DOHH2 (cell line): Measurements from ENCODE around the gene UGT8.

Experiments used
- H3F3A ChIP-seq: fragments of 200-600 bp; sonication (generic), shearing (Covaris generic); 2 replicates; pipeline ENCODE4 v1.6.0; 2016; ENCODE audit warnings: antibody characterized with exemption, mild to moderate bottlenecking; ENCODE audit not compliant: control insufficient read depth, insufficient read depth
- H3K27ac ChIP-seq: fragments of 200-600 bp; sonication (generic); 2 replicates; pipeline ENCODE4 v1.5.1; 2014; ENCODE audit warnings: low read depth, mild to moderate bottlenecking, low read length, moderate library complexity
- H3K27me3 ChIP-seq: fragments of 200-600 bp; sonication (generic); 2 replicates; pipeline ENCODE4 v1.6.1; 2014; ENCODE audit warnings: mild to moderate bottlenecking, low read length, mixed read lengths; ENCODE audit not compliant: control insufficient read depth
- H3K36me3 ChIP-seq: fragments of 200-600 bp; sonication (generic); 2 replicates; pipeline ENCODE4 v1.6.1; 2014; ENCODE audit warnings: mild to moderate bottlenecking, low read length, moderate library complexity, mixed read lengths; ENCODE audit not compliant: control insufficient read depth
- H3K4me1 ChIP-seq: fragments of 200-600 bp; sonication (generic); 2 replicates; pipeline ENCODE4 v1.6.1; 2014; ENCODE audit warnings: mild to moderate bottlenecking, low read length, mixed read lengths; ENCODE audit not compliant: control insufficient read depth
- H3K4me2 ChIP-seq: fragments of 200-600 bp; sonication (generic); 2 replicates; pipeline ENCODE4 v1.6.0; 2014; ENCODE audit warnings: mild to moderate bottlenecking, low read length, moderate library complexity
- H3K4me3 ChIP-seq: fragments of 200-600 bp; sonication (generic); 2 replicates; pipeline ENCODE4 v1.5.1; 2014; ENCODE audit warnings: mild to moderate bottlenecking, low read length, mixed read lengths
- H3K79me2 ChIP-seq: fragments of 200-600 bp; sonication (generic); 2 replicates; pipeline ENCODE4 v1.6.1; 2014; ENCODE audit warnings: mild to moderate bottlenecking, low read length, mixed read lengths; ENCODE audit not compliant: control insufficient read depth
- H3K9me2 ChIP-seq: fragments of 200-600 bp; sonication (generic); replicated peaks from 2 replicates; pipeline ENCODE4 v1.6.1; 2014; ENCODE audit warnings: mild to moderate bottlenecking, low read length, mixed read lengths; ENCODE audit not compliant: control insufficient read depth
- H3K9me3 ChIP-seq: fragments of 200-600 bp; sonication (generic); 2 replicates; pipeline ENCODE4 v1.6.1; 2014; ENCODE audit warnings: antibody characterized with exemption, low read length, mixed read lengths; ENCODE audit not compliant: control insufficient read depth, insufficient read depth
- H4K20me1 ChIP-seq: fragments of 200-600 bp; sonication (generic); 2 replicates; pipeline ENCODE4 v1.6.0; 2014; ENCODE audit warnings: low read depth, mild to moderate bottlenecking, antibody characterized with exemption, low read length, moderate library complexity; ENCODE audit not compliant: control insufficient read depth, insufficient read depth
- EZH2phosphoT487 ChIP-seq: fragments of 200-600 bp; sonication (generic); IDR thresholded peaks from 2 replicates; pipeline ENCODE4 v1.6.1; 2017; ENCODE audit warnings: borderline replicate concordance, mild to moderate bottlenecking, antibody characterized with exemption, low read length, moderate library complexity, mixed read lengths
- TF ChIP-seq, protein P1 (sequence below): fragments of 200-600 bp; sonication (generic); IDR thresholded peaks from one replicate; pipeline ENCODE4 v1.5.1; 2014; ENCODE audit warnings: antibody characterized with exemption, mild to moderate bottlenecking, low read depth, low read length; ENCODE audit not compliant: poor library complexity, severe bottlenecking

UGT8 gene

DNA sequence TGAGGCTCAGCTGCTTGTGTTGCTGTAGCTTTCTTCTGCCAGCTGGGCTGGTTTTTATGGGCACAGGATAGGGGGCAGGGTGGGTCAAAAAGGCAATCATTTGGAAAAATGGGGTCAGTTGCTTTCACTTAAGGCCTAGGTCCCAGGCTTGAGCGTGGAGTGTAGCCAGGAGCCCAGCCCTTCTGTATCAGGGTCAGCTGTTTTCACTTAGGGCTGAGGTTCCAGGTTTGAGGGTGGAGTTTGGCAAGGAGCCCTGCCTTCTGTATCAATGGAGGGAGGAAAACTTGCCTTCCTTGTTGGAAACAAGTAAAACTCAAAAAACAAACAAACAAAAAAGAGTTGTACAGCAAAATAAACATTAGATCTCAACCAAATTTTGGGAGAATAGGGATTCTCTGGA is 37.0 kb upstream of the UGT8 start:
- Histone ChIP-seq H3K9me2 (no peaks in the 10 kb centered on the region), H3K9me3 (peaks cover 12% of the 10 kb centered on the region), H3K4me3 (no peak overlapping the region), H3K79me2 (no peaks in the 10 kb centered on the region), H3K4me2 (no peak overlapping the region), H3K27ac (no peak overlapping the region), H3K27me3 (no peaks in the 10 kb centered on the region), H4K20me1 (no peaks in the 10 kb centered on the region), H3K36me3 (no peaks in the 10 kb centered on the region), H3K4me1 (no peaks in the 10 kb centered on the region), H3F3A (no peaks in the 10 kb centered on the region)
- TF ChIP-seq EZH2phosphoT487 = no peak
- TF ChIP-seq, protein P1, sequence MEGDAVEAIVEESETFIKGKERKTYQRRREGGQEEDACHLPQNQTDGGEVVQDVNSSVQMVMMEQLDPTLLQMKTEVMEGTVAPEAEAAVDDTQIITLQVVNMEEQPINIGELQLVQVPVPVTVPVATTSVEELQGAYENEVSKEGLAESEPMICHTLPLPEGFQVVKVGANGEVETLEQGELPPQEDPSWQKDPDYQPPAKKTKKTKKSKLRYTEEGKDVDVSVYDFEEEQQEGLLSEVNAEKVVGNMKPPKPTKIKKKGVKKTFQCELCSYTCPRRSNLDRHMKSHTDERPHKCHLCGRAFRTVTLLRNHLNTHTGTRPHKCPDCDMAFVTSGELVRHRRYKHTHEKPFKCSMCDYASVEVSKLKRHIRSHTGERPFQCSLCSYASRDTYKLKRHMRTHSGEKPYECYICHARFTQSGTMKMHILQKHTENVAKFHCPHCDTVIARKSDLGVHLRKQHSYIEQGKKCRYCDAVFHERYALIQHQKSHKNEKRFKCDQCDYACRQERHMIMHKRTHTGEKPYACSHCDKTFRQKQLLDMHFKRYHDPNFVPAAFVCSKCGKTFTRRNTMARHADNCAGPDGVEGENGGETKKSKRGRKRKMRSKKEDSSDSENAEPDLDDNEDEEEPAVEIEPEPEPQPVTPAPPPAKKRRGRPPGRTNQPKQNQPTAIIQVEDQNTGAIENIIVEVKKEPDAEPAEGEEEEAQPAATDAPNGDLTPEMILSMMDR = no peak

DNA sequence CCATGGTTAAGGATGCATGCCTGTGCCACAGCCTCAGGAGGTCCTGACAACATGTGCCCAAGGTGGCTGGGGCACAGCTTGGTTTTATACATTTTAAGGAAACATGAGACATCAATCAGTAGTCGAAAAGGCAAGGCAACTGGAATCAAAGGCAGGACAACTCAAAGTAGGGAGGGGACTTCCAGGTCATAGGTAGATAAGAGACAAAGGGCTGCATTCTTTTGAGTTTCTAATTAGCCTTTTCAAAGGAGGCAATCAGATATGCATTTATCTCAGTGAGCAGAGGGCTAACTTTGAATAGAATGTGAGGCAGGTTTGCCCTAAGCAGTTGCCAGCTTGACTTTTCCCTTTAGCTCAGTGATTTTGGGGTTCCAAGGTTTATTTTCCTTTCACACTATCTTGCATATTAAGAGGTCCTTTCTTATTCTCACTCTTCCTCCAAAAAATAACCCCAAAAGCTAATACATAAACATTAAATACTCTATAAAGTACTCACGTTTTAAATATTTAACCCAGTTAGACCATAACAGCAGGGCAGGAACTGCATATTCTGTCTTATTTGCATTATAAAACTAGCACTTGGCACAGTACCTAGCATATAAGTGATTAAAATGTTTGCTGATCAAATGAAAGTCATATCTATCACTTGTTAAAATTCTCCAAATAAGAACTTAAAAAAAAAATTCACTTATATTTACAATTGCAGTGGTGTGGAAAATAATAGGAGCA is 36.3 kb upstream of the UGT8 start:
- Histone ChIP-seq H3K36me3 (no peaks in the 10 kb centered on the region), H3K27ac (no peak overlapping the region), H3K4me1 (no peaks in the 10 kb centered on the region), H3K9me2 (no peaks in the 10 kb centered on the region), H4K20me1 (no peaks in the 10 kb centered on the region), H3F3A (no peaks in the 10 kb centered on the region), H3K4me3 (no peak overlapping the region), H3K79me2 (no peaks in the 10 kb centered on the region), H3K27me3 (no peaks in the 10 kb centered on the region), H3K9me3 (peaks cover 12% of the 10 kb centered on the region), H3K4me2 (no peak overlapping the region)
- no peak for TF ChIP-seq EZH2phosphoT487
- TF ChIP-seq, protein P1 = no peak

DNA sequence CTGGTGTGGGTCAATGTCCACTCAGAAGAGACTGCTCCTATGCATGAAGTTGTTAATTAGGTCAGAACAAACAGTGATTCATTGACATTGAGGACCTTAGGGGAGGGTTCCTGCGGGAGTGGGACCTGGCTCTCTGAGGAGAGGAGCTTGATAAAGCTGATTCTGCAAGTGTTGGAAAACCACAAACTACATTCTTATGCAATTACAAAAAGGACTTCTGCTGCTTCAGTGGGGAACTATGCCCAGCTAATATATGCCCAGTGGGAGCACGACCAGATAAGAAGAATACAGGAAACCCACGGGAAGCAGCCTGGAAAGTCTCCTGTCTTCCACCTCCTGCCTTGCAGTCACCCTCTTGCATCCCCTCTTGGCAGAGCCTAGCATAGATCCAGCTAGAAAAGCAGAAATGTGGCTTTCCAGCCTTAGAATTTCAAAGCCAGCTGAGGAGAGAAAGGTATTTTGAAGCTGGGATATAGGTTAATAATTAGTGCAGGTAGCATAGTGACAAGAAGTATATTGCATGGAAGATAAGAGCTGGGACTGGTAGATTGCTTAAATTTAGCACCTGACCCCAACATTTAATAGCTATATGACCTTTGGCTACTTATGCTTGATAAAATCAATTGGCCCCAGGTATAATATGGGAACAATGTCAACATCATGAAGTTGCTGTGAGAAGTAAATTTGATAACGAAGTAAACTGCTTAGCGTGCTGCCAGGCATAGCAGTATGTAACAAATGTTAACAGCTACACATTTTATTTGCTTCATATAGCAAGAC is 34.9 kb upstream of the UGT8 start:
- no peak overlapping the region for H3K4me3 ChIP-seq
- no peak overlapping the region for H3K4me2 ChIP-seq
- H3K9me3 ChIP-seq = peaks cover 3% of the 10 kb centered on the region; the same call in 1 of the 2 replicates
- H3K9me2 ChIP-seq = no peaks in the 10 kb centered on the region
- no peak overlapping the region for H3K27ac ChIP-seq
- H3K27me3 ChIP-seq = no peaks in the 10 kb centered on the region
- no peaks in the 10 kb centered on the region for H3F3A ChIP-seq
- H4K20me1 ChIP-seq = no peaks in the 10 kb centered on the region
- TF ChIP-seq, protein P1 = no peak
- TF ChIP-seq EZH2phosphoT487 = no peak
- H3K4me1 ChIP-seq = no peaks in the 10 kb centered on the region
- H3K79me2 ChIP-seq = no peaks in the 10 kb centered on the region
- no peaks in the 10 kb centered on the region for H3K36me3 ChIP-seq
